CD8-positive, alpha-beta memory T cell (primary cell): ENCODE results near the gene REEP3. TPM values are rescaled to one million over a fixed set of nuclear protein-coding genes. Genes with fewer than 3 reads are reported as not detected.

Experiments
- CTCF ChIA-PET: fragments of 350-600 bp; sonication (Branson Sonifier 250); formaldehyde crosslinking; loops from one replicate; lab custom pipeline; 2021; ENCODE audit warnings: antibody characterized with exemption; lab: Charles Lee
- POLR2A ChIA-PET: fragments of 350-600 bp; sonication (Branson Sonifier 250); formaldehyde crosslinking; loops from one replicate; lab custom pipeline; 2021; ENCODE audit warnings: antibody characterized with exemption; lab: Charles Lee
- DNase-seq, 5 donors: peaks; one replicate each; pipeline versions ENCODE4 v3.0.0 to v3.0.0-alpha.2; 2020 to 2022; ENCODE audit warnings: mixed read lengths in 1 of 5
- H3K27ac ChIP-seq: one replicate; pipeline ENCODE4 v1.7.0; 2013; ENCODE audit warnings: low read depth, mild to moderate bottlenecking, low read length, moderate library complexity
- H3K27me3 ChIP-seq: 2 replicates; pipeline ENCODE4 v1.7.0; 2013; ENCODE audit warnings: low read length, mild to moderate bottlenecking; ENCODE audit not compliant: insufficient read depth, poor library complexity, severe bottlenecking
- H3K36me3 ChIP-seq: 2 replicates; pipeline ENCODE4 v1.7.0; 2013; ENCODE audit warnings: mild to moderate bottlenecking, low read length, moderate library complexity; ENCODE audit not compliant: insufficient read depth
- H3K4me1 ChIP-seq: 2 replicates; pipeline ENCODE4 v1.7.0; 2013; ENCODE audit warnings: mild to moderate bottlenecking, low read length, moderate library complexity; ENCODE audit not compliant: insufficient read depth
- H3K4me3 ChIP-seq: 2 replicates; pipeline ENCODE4 v1.7.0; 2013; ENCODE audit warnings: mild to moderate bottlenecking, low read length
- H3K9me3 ChIP-seq: 2 replicates; pipeline ENCODE4 v1.7.0; 2013; ENCODE audit warnings: mild to moderate bottlenecking, low read length
- H3K27ac Mint-ChIP-seq, 8 donors: one replicate each; pipeline ENCODE4 v1.8.0; 2020 to 2021; ENCODE audit warnings: mixed read lengths in 8 of 8, mild to moderate bottlenecking in 6 of 8, inconsistent platforms in 3 of 8, moderate library complexity in 3 of 8
- H3K27me3 Mint-ChIP-seq, 2 donors: one replicate each; pipeline ENCODE4 v1.8.0; 2020 to 2021; ENCODE audit warnings: mixed read lengths in 2 of 2, mild to moderate bottlenecking in 1 of 2, moderate library complexity in 1 of 2
- H3K36me3 Mint-ChIP-seq, 3 donors: one replicate each; pipeline ENCODE4 v1.8.0; 2020 to 2021; ENCODE audit warnings: mixed read lengths in 3 of 3, inconsistent platforms in 1 of 3, mild to moderate bottlenecking in 1 of 3
- H3K4me1 Mint-ChIP-seq, 3 donors: one replicate each; pipeline ENCODE4 v1.8.0; 2020 to 2021; ENCODE audit warnings: mixed read lengths in 3 of 3, inconsistent platforms in 1 of 3, mild to moderate bottlenecking in 1 of 3
- H3K4me3 Mint-ChIP-seq, 7 donors: one replicate each; pipeline ENCODE4 v1.8.0; 2020 to 2021; ENCODE audit warnings: mixed read lengths in 7 of 7, mild to moderate bottlenecking in 6 of 7, moderate library complexity in 4 of 7, inconsistent platforms in 2 of 7
- H3K9me3 Mint-ChIP-seq, 5 donors: one replicate each; pipeline ENCODE4 v1.8.0; 2020 to 2022; ENCODE audit warnings: mixed read lengths in 5 of 5, mild to moderate bottlenecking in 3 of 5, moderate library complexity in 2 of 5, inconsistent platforms in 1 of 5
- polyA plus RNA-seq: library from polyadenylated mRNA; unstranded; fragments of 300-500 nt; fragmentation: Illumina TruSeq; gene quantifications from one replicate; pipeline ENCODE4 v1.2.3, GENCODE V29; 2021
- total RNA-seq, 2 experiments: library from RNA; stranded (reverse); gene quantifications; one replicate each; pipeline ENCODE4 v1.2.3, GENCODE V29; 2021

Gene REEP3
- total and polyA plus RNA-seq, 3 experiments from 2014 or later = 7.4 to 25.5 (median 23.7) TPM

GRCh38 chr10:63573068-63573697, 52.0 kb downstream of the REEP3 start:
- Histone ChIP-seq H3K4me3 (no peak overlapping the region), H3K4me1 (peaks cover 15% of the 10 kb centered on the region), H3K27ac (no peak overlapping the region), H3K27me3 (no peaks in the 10 kb centered on the region), H3K36me3 (no peaks in the 10 kb centered on the region), H3K9me3 (no peaks in the 10 kb centered on the region)
- H3K27ac Mint-ChIP-seq = peak overlapping the region in 5 of 8 donors; percentile 34 to 88 (median 75)
- peaks cover 4 to 35% (median 6%) of the 10 kb centered on the region in 3 donors for H3K36me3 Mint-ChIP-seq
- H3K4me1 Mint-ChIP-seq = peaks cover 11 to 24% (median 20%) of the 10 kb centered on the region in 3 donors
- DNase-seq = no peak
- peak overlapping the region in 1 of 7 donors; percentile 5 for H3K4me3 Mint-ChIP-seq
- ChIA-PET CTCF (interaction anchor here (0.7 kb wide), 1 partner anchor 9 kb away, joined by 3 read pairs; no protein-coding TSS in a partner anchor), POLR2A (no interaction called here)
- H3K9me3 Mint-ChIP-seq = no peaks in the 10 kb centered on the region
- H3K27me3 Mint-ChIP-seq = no peaks in the 10 kb centered on the region

GRCh38 chr10:63574011-63574410, 52.8 kb downstream of the REEP3 start:
- POLR2A ChIA-PET = no interaction called here

GRCh38 chr10:63576501-63576900, 55.3 kb downstream of the REEP3 start:
- Mint-ChIP-seq H3K4me1 (peaks cover 11 to 24% (median 20%) of the 10 kb centered on the region in 3 donors), H3K27ac (peak overlapping the region in 1 of 8 donors; percentile 72), H3K27me3 (no peaks in the 10 kb centered on the region), H3K9me3 (no peaks in the 10 kb centered on the region), H3K36me3 (peaks cover 0 to 24% (median 9%) of the 10 kb centered on the region in 3 donors), H3K4me3 (no peak overlapping the region)
- ChIA-PET CTCF (no interaction called here), POLR2A (no interaction called here)
- H3K4me1 ChIP-seq = peaks cover 15% of the 10 kb centered on the region
- no peak for DNase-seq
- H3K9me3 ChIP-seq = no peaks in the 10 kb centered on the region
- H3K4me3 ChIP-seq = no peak overlapping the region
- no peaks in the 10 kb centered on the region for H3K36me3 ChIP-seq
- no peaks in the 10 kb centered on the region for H3K27me3 ChIP-seq
- no peak overlapping the region for H3K27ac ChIP-seq

More at GRCh38 chr10:63574011-63574410, 52.8 kb downstream of the REEP3 start:
- H3K27ac Mint-ChIP-seq = peak overlapping the region in 2 of 8 donors; percentile 40 to 63
- H3K4me3 Mint-ChIP-seq = no peak overlapping the region
- H3K4me3 ChIP-seq = no peak overlapping the region
- no peaks in the 10 kb centered on the region for H3K9me3 Mint-ChIP-seq
- peaks cover 15% of the 10 kb centered on the region for H3K4me1 ChIP-seq
- H3K4me1 Mint-ChIP-seq = peaks cover 11 to 24% (median 20%) of the 10 kb centered on the region in 3 donors
- CTCF ChIA-PET = no interaction called here
- no peaks in the 10 kb centered on the region for H3K9me3 ChIP-seq
- H3K27me3 Mint-ChIP-seq = no peaks in the 10 kb centered on the region
- no peak overlapping the region for H3K27ac ChIP-seq
- H3K36me3 Mint-ChIP-seq = peaks cover 4 to 35% (median 8%) of the 10 kb centered on the region in 3 donors
- no peaks in the 10 kb centered on the region for H3K36me3 ChIP-seq
- no peaks in the 10 kb centered on the region for H3K27me3 ChIP-seq
- no peak for DNase-seq

- Mint-ChIP-seq H3K27me3 (no peaks in the 10 kb centered on the region), H3K4me1 (peaks cover 5 to 16% (median 8%) of the 10 kb centered on the region in 3 donors), H3K9me3 (no peaks in the 10 kb centered on the region), H3K27ac (no peak overlapping the region), H3K36me3 (peaks cover 0 to 24% (median 9%) of the 10 kb centered on the region in 3 donors), H3K4me3 (no peak overlapping the region)
- CTCF ChIA-PET = no interaction called here
- H3K4me1 ChIP-seq = peaks cover 5% of the 10 kb centered on the region
- DNase-seq = no peak
- no peaks in the 10 kb centered on the region for H3K36me3 ChIP-seq
- no peaks in the 10 kb centered on the region for H3K27me3 ChIP-seq
- H3K27ac ChIP-seq = no peak overlapping the region
- H3K4me3 ChIP-seq = no peak overlapping the region
- POLR2A ChIA-PET = interaction anchor here (0.6 kb wide), 1 partner anchor 87 kb away, joined by 4 read pairs; no protein-coding TSS in a partner anchor
- no peaks in the 10 kb centered on the region for H3K9me3 ChIP-seq
Observed at GRCh38 chr10:63578501-63578900, 57.3 kb downstream of the REEP3 start.

- Mint-ChIP-seq H3K9me3 (no peaks in the 10 kb centered on the region), H3K4me3 (no peak overlapping the region), H3K36me3 (peaks cover 0 to 23% (median 8%) of the 10 kb centered on the region in 3 donors), H3K27ac (no peak overlapping the region), H3K27me3 (no peaks in the 10 kb centered on the region), H3K4me1 (peaks cover 1 to 9% (median 2%) of the 10 kb centered on the region in 3 donors)
- CTCF ChIA-PET = no interaction called here
- DNase-seq = no peak
- no peak overlapping the region for H3K27ac ChIP-seq
- no peaks in the 10 kb centered on the region for H3K27me3 ChIP-seq
- no peaks in the 10 kb centered on the region for H3K4me1 ChIP-seq
- H3K9me3 ChIP-seq = no peaks in the 10 kb centered on the region
- POLR2A ChIA-PET = no interaction called here
- no peaks in the 10 kb centered on the region for H3K36me3 ChIP-seq
- no peak overlapping the region for H3K4me3 ChIP-seq
Observed at GRCh38 chr10:63579371-63580014, 58.3 kb downstream of the REEP3 start.

- H3K4me1 ChIP-seq = no peaks in the 10 kb centered on the region
- no peak for DNase-seq
- H3K36me3 ChIP-seq = no peaks in the 10 kb centered on the region
- no peak overlapping the region for H3K4me3 Mint-ChIP-seq
- peak overlapping the region in 1 of 8 donors; percentile 27 for H3K27ac Mint-ChIP-seq
- no peak overlapping the region for H3K4me3 ChIP-seq
- H3K27ac ChIP-seq = no peak overlapping the region
- POLR2A ChIA-PET = no interaction called here
- no peaks in the 10 kb centered on the region for H3K9me3 ChIP-seq
- no peaks in the 10 kb centered on the region for H3K27me3 Mint-ChIP-seq
- peaks cover 0 to 5% (median 2%) of the 10 kb centered on the region in 3 donors for H3K4me1 Mint-ChIP-seq
- CTCF ChIA-PET = interaction anchor here (1.2 kb wide), 1 partner anchor 10 kb away, joined by 3 read pairs; no protein-coding TSS in a partner anchor
- no peaks in the 10 kb centered on the region for H3K27me3 ChIP-seq
- H3K36me3 Mint-ChIP-seq = peaks cover 0 to 3% (median 2%) of the 10 kb centered on the region in 3 donors
- no peaks in the 10 kb centered on the region for H3K9me3 Mint-ChIP-seq
Observed at GRCh38 chr10:63582690-63583089, 61.5 kb downstream of the REEP3 start.

GRCh38 chr10:63583397-63583796, 62.2 kb downstream of the REEP3 start:
- no peaks in the 10 kb centered on the region for H3K9me3 Mint-ChIP-seq
- H3K36me3 Mint-ChIP-seq = peaks cover 0 to 3% (median 0%) of the 10 kb centered on the region in 3 donors
- H3K27me3 ChIP-seq = no peaks in the 10 kb centered on the region
- no peak overlapping the region for H3K27ac Mint-ChIP-seq
- H3K4me1 Mint-ChIP-seq = peaks cover 0 to 5% (median 2%) of the 10 kb centered on the region in 3 donors
- ChIA-PET CTCF (no interaction called here), POLR2A (no interaction called here)
- H3K27ac ChIP-seq = no peak overlapping the region
- no peaks in the 10 kb centered on the region for H3K36me3 ChIP-seq
- DNase-seq = no peak
- H3K4me1 ChIP-seq = no peaks in the 10 kb centered on the region
- H3K9me3 ChIP-seq = no peaks in the 10 kb centered on the region
- no peak overlapping the region for H3K4me3 ChIP-seq
- no peaks in the 10 kb centered on the region for H3K27me3 Mint-ChIP-seq
- H3K4me3 Mint-ChIP-seq = no peak overlapping the region
